B cell (primary cell): ENCODE measurements around the gene EML6. TPM values are rescaled to one million over a fixed set of nuclear protein-coding genes. Genes with fewer than 3 reads are reported as not detected.

Experiments used
- ATAC-seq: fragments of 200-7000 bp; cut with Tn5 transposase; one replicate; pipeline ENCODE4 v1.10.0; 2021; ENCODE audit warnings: low read depth, mild to moderate bottlenecking, moderate number of reproducible peaks, moderate library complexity
- CTCF ChIA-PET: fragments of 350-600 bp; sonication (Branson Sonifier 250); formaldehyde crosslinking; loops from one replicate; lab custom pipeline; 2021; ENCODE audit warnings: antibody characterized with exemption, inconsistent platforms; lab: Charles Lee
- POLR2A ChIA-PET: fragments of 350-600 bp; sonication (Branson Sonifier 250); formaldehyde crosslinking; loops from one replicate; lab custom pipeline; 2021; ENCODE audit warnings: antibody characterized with exemption; lab: Charles Lee
- DNase-seq: peaks from one replicate; pipeline ENCODE4 v3.0.0; 2013
- H2AFZ ChIP-seq: 2 replicates; pipeline ENCODE4 v1.6.1; 2012; ENCODE audit warnings: mild to moderate bottlenecking, low read depth, low read length; ENCODE audit not compliant: insufficient read depth, poor library complexity, severe bottlenecking
- H3K27ac ChIP-seq, 2 donors: 1 replicate in 1 of 2; 2 replicates in 1 of 2; pipeline ENCODE4 v1.5.1; 2012 to 2013; ENCODE audit warnings: low read length in 2 of 2, mild to moderate bottlenecking in 2 of 2, moderate library complexity in 1 of 2
- H3K27me3 ChIP-seq, 4 experiments: fragments of 200-600 bp in 1 of 4; sonication (generic) in 1 of 4; replicated peaks in 1 of 4; 1 replicate in 2 of 4; 2 replicates in 2 of 4; pipeline versions ENCODE4 v1.6.1 to v1.7.0; 2013 to 2016; ENCODE audit warnings: low read length in 3 of 4, mild to moderate bottlenecking in 2 of 4, mixed read lengths in 1 of 4, moderate library complexity in 1 of 4; ENCODE audit not compliant: insufficient read depth in 4 of 4, control insufficient read depth in 3 of 4; ENCODE audit errors: control extremely low read depth in 1 of 4
- H3K36me3 ChIP-seq, 2 experiments: replicated peaks in 1 of 2; 1 replicate in 1 of 2; 2 replicates in 1 of 2; pipeline versions ENCODE4 v1.6.1 to v1.7.1; 2013; ENCODE audit warnings: low read length in 1 of 2; ENCODE audit not compliant: insufficient read depth in 2 of 2, control insufficient read depth in 1 of 2; ENCODE audit errors: control extremely low read depth in 1 of 2, extremely low read depth in 1 of 2
- H3K4me1 ChIP-seq, 2 donors: fragments of 200-600 bp in 1 of 2; sonication (generic) in 1 of 2; 1 replicate in 1 of 2; 2 replicates in 1 of 2; pipeline versions ENCODE4 v1.5.1 to v1.6.1; 2013 to 2017; ENCODE audit warnings: low read length in 2 of 2; ENCODE audit not compliant: control insufficient read depth in 2 of 2, insufficient read depth in 2 of 2
- H3K4me2 ChIP-seq: replicated peaks from 2 replicates; pipeline ENCODE3; 2012; ENCODE audit warnings: mild to moderate bottlenecking, low read depth, low read length; ENCODE audit not compliant: poor library complexity, severe bottlenecking
- H3K4me3 ChIP-seq, 5 experiments: fragments of 200-600 bp in 1 of 5; sonication (generic) in 1 of 5; 1 replicate in 3 of 5; 2 replicates in 2 of 5; pipeline versions ENCODE4 v1.5.1 to v1.7.0; 2011 to 2016; ENCODE audit warnings: low read length in 4 of 5, mild to moderate bottlenecking in 4 of 5, low read depth in 2 of 5, control low read depth in 1 of 5, moderate library complexity in 1 of 5; ENCODE audit not compliant: insufficient read depth in 1 of 5; ENCODE audit errors: control extremely low read depth in 1 of 5, extremely low read depth in 1 of 5
- H3K79me2 ChIP-seq: fragments of 200-600 bp; sonication (generic); one replicate; pipeline ENCODE4 v1.6.0; 2016; ENCODE audit warnings: low read length; ENCODE audit not compliant: control insufficient read depth, insufficient read depth
- H3K9ac ChIP-seq: fragments of 200-600 bp; sonication (generic); 2 replicates; pipeline ENCODE4 v1.6.1; 2017; ENCODE audit warnings: mild to moderate bottlenecking, low read length, moderate library complexity
- H3K9me3 ChIP-seq, 3 donors: one replicate each; pipeline versions ENCODE4 v1.6.1 to v1.7.1; 2013; ENCODE audit warnings: low read length in 2 of 3; ENCODE audit not compliant: control insufficient read depth in 2 of 3, insufficient read depth in 1 of 3; ENCODE audit errors: control extremely low read depth in 1 of 3
- H4K20me1 ChIP-seq: 2 replicates; pipeline ENCODE4 v1.6.0; 2012; ENCODE audit warnings: mild to moderate bottlenecking, low read length; ENCODE audit not compliant: insufficient read depth, control insufficient read depth, poor library complexity, severe bottlenecking
- H3K27ac Mint-ChIP-seq: one replicate; pipeline ENCODE4 v1.8.0; 2021; ENCODE audit warnings: mixed read lengths
- H3K27me3 Mint-ChIP-seq: one replicate; pipeline ENCODE4 v1.8.0; 2021; ENCODE audit warnings: mixed read lengths
- H3K4me1 Mint-ChIP-seq: one replicate; pipeline ENCODE4 v1.8.0; 2021; ENCODE audit warnings: mixed read lengths
- H3K4me3 Mint-ChIP-seq: one replicate; pipeline ENCODE4 v1.8.0; 2021; ENCODE audit warnings: mixed read lengths
- H3K9me3 Mint-ChIP-seq: one replicate; pipeline ENCODE4 v1.8.0; 2022; ENCODE audit warnings: mixed read lengths; ENCODE audit not compliant: insufficient read depth
- CTCF ChIP-seq: fragments of 200-600 bp; IDR thresholded peaks from one replicate; pipeline ENCODE4 v1.8.0; 2022; ENCODE audit warnings: antibody characterized with exemption, mild to moderate bottlenecking
- EZH2 ChIP-seq: IDR thresholded peaks from 2 replicates; pipeline ENCODE4 v1.6.1; 2012; ENCODE audit warnings: borderline replicate concordance, low read depth, mild to moderate bottlenecking, moderate library complexity, low read length; ENCODE audit not compliant: insufficient read depth, poor library complexity, severe bottlenecking
- WGBS: methylation state at CpG from one replicate; pipeline ENCODE4 v1.1.5; 2013; ENCODE audit warnings: missing lambda C conversion rate; ENCODE audit not compliant: insufficient coverage; 5-methylcytosine and 5-hydroxymethylcytosine counted together
- intact Hi-C: fragments of 100-400 bp; cut with micrococcal nuclease; formaldehyde crosslinking; loops from one replicate; pipeline ENCODE4 v1.10.0; 2022
- polyA plus RNA-seq: library from polyadenylated mRNA; depleted of rRNA; stranded (reverse); fragments of >200 nt; gene quantifications from 2 replicates; pipeline ENCODE4 v1.2.3, GENCODE V29; 2012
- total RNA-seq, 2 donors: library from RNA; stranded (reverse); fragments of 120-200 nt in 1 of 2; gene quantifications; 1 replicate in 1 of 2; 2 replicates in 1 of 2; pipeline versions ENCODE4 v1.2.3 to v1.2.4, GENCODE V29; 2013 to 2022

Gene EML6
- total and polyA plus RNA-seq, 2 donors (not counting 1 experiment from before 2014, with no cell fraction given): 42.5 to 53.7 TPM

- H3K27ac ChIP-seq: no peak overlapping the region
- H3K4me1 ChIP-seq: peaks cover 10 to 19% of the 10 kb centered on the region in 2 donors
- no peak overlapping the region for H2AFZ ChIP-seq
- ATAC-seq (peak; percentile 28), DNase-seq (no peak)
- ChIA-PET CTCF (interaction anchor here (1.3 to 8.1 kb wide), 4 partner anchors 14 to 155 kb away, joined by 3 to 47 read pairs (median 23); no protein-coding TSS in a partner anchor), POLR2A (no interaction called here)
- H3K9ac ChIP-seq: no peak overlapping the region
- H3K27me3 ChIP-seq: no peaks in the 10 kb centered on the region
- no peak overlapping the region for H3K4me3 ChIP-seq
- H3K4me2 ChIP-seq: no peak overlapping the region
- Mint-ChIP-seq H3K27me3 (no peaks in the 10 kb centered on the region), H3K4me1 (peaks cover 32% of the 10 kb centered on the region), H3K9me3 (peaks cover 3% of the 10 kb centered on the region), H3K4me3 (peak overlapping the region; percentile 8), H3K27ac (peak overlapping the region; percentile 17)
- H3K36me3 ChIP-seq: no peaks in the 10 kb centered on the region
- 5% methylated on average over 3 of the region's 3 CpGs for WGBS
- TF ChIP-seq EZH2 (no peak), CTCF (no peak)
- peaks cover 0 to 2% (median 0%) of the 10 kb centered on the region in 3 donors for H3K9me3 ChIP-seq
- H3K79me2 ChIP-seq: no peaks in the 10 kb centered on the region
- intact Hi-C loops: no loop called here
- H4K20me1 ChIP-seq: no peaks in the 10 kb centered on the region
These were observed 44.7 kb upstream of the EML6 start for GRCh38 chr2:54678719-54679118.

DNA sequence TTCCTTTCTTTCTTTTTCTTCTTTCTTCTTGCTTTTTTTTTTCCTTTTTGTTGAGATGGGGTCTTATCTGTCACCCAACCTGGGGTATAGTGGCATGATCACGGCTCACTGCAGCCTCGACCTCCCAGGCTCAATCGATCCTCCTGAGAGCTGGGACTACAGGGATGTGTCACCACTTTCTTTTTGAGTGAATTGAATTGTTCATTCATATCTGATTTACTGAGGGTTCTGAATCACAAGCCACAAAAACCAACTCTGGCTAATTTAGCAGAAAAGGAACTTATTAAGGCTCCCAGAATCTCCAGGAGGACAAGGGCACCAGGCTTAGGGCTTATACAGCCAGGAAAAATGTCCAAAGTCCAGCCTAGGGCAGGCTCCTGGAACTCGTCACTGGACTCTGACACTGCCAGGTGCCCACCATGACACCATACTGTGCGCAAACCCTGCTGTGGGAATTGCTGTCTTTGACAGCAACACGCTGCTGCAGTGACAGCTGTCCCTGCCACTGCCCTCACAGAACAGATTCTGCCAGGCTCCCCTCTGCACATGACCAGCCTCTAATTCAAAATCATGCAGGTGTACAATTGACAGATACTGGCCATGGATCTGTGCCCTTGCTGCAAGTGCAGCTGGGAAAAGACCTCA is 42.9 kb upstream of the EML6 start:
- H3K4me3 Mint-ChIP-seq: no peak overlapping the region
- peaks cover 3% of the 10 kb centered on the region for H3K9me3 Mint-ChIP-seq
- no peak overlapping the region for H2AFZ ChIP-seq
- H3K9ac ChIP-seq: no peak overlapping the region
- H3K4me2 ChIP-seq: no peak overlapping the region
- peaks cover 0 to 2% (median 0%) of the 10 kb centered on the region in 3 donors for H3K9me3 ChIP-seq
- CTCF ChIA-PET: interaction anchor here (0.7 to 5.8 kb wide), 3 partner anchors 14 to 61 kb away, joined by 4 to 42 read pairs (median 8); no protein-coding TSS in a partner anchor
- no peaks in the 10 kb centered on the region for H3K79me2 ChIP-seq
- ATAC-seq: no peak
- H3K36me3 ChIP-seq: no peaks in the 10 kb centered on the region
- intact Hi-C loops: no loop called here
- H3K4me3 ChIP-seq: no peak overlapping the region
- H3K27me3 Mint-ChIP-seq: peaks cover 5% of the 10 kb centered on the region
- no peaks in the 10 kb centered on the region for H3K27me3 ChIP-seq
- H3K27ac Mint-ChIP-seq: no peak overlapping the region
- 49% methylated on average over 3 of the region's 6 CpGs for WGBS
- no peaks in the 10 kb centered on the region for H4K20me1 ChIP-seq
- DNase-seq: no peak
- TF ChIP-seq EZH2 (no peak), CTCF (no peak)
- peaks cover 26% of the 10 kb centered on the region for H3K4me1 Mint-ChIP-seq
- peaks cover 8 to 16% of the 10 kb centered on the region in 2 donors for H3K4me1 ChIP-seq
- H3K27ac ChIP-seq: no peak overlapping the region
- POLR2A ChIA-PET: no interaction called here
